Retinal pigment epithelial cell (primary cell): ENCODE measurements around the gene NXT2.
"Not testable (repeated sequence)": the region's sequence is repeated elsewhere in the genome, so short reads cannot be mapped to it uniquely, and the experiment has no call there.

Experiments
- DNase-seq: peaks from one replicate; pipeline ENCODE4 v3.0.0-alpha.2; 2010; ENCODE audit warnings: low read depth
- H3K4me3 ChIP-seq: 2 replicates; pipeline ENCODE4 v1.5.1; 2011; ENCODE audit warnings: mild to moderate bottlenecking, low read length, control low read depth, moderate library complexity
- TF ChIP-seq, protein P1 (sequence below): conservative IDR thresholded peaks from 2 replicates; pipeline ENCODE4 v1.5.1; 2011; ENCODE audit warnings: low read depth, low read length, control low read depth, inconsistent platforms

Gene NXT2

DNA sequence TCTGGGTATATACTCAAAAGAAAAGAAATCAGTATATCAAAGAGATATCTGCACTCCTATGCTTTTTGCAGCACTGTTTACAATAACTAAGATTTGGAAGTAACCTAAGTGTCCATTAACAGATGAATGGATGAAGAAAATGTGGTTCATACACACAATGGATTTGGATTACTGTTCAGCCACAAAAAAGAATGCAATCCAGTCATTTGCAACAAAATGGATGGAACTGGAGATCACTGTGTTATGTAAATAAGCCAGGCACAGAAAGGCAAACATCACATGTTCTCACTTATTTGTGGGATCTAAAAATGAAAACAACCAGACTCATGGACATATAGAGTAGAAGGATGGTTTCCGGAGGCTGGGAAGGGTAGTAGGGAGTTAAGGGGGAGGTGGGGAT, 17.6 kb upstream of the NXT2 start:
- no peak for DNase-seq
- TF ChIP-seq, protein P1, sequence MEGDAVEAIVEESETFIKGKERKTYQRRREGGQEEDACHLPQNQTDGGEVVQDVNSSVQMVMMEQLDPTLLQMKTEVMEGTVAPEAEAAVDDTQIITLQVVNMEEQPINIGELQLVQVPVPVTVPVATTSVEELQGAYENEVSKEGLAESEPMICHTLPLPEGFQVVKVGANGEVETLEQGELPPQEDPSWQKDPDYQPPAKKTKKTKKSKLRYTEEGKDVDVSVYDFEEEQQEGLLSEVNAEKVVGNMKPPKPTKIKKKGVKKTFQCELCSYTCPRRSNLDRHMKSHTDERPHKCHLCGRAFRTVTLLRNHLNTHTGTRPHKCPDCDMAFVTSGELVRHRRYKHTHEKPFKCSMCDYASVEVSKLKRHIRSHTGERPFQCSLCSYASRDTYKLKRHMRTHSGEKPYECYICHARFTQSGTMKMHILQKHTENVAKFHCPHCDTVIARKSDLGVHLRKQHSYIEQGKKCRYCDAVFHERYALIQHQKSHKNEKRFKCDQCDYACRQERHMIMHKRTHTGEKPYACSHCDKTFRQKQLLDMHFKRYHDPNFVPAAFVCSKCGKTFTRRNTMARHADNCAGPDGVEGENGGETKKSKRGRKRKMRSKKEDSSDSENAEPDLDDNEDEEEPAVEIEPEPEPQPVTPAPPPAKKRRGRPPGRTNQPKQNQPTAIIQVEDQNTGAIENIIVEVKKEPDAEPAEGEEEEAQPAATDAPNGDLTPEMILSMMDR: no peak
- H3K4me3 ChIP-seq: no peak overlapping the region

GRCh38 chrX:109533005-109533404, 3.6 kb upstream of the NXT2 start:
- H3K4me3 ChIP-seq: no peak overlapping the region
- TF ChIP-seq, protein P1: no peak
- no peak for DNase-seq

- TF ChIP-seq, protein P1: no peak
- peak; percentile 56 for DNase-seq
- no peak overlapping the region for H3K4me3 ChIP-seq
Observed at GRCh38 chrX:109533631-109534030, 3.0 kb upstream of the NXT2 start.

GRCh38 chrX:109534933-109535332, 1.7 kb upstream of the NXT2 start:
- TF ChIP-seq, protein P1: no peak
- no peak overlapping the region for H3K4me3 ChIP-seq
- no peak for DNase-seq

- DNase-seq: no peak
- TF ChIP-seq, protein P1: no peak
Observed at GRCh38 chrX:109535578-109535977, 1.1 kb upstream of the NXT2 start.

GRCh38 chrX:109537324-109537665, 651 bp downstream of the NXT2 start:
- DNase-seq: peak; percentile 11
- TF ChIP-seq, protein P1: no peak
- peak overlapping the region; percentile 71 for H3K4me3 ChIP-seq

More at GRCh38 chrX:109535578-109535977, 1.1 kb upstream of the NXT2 start:
- no peak overlapping the region for H3K4me3 ChIP-seq

DNA sequence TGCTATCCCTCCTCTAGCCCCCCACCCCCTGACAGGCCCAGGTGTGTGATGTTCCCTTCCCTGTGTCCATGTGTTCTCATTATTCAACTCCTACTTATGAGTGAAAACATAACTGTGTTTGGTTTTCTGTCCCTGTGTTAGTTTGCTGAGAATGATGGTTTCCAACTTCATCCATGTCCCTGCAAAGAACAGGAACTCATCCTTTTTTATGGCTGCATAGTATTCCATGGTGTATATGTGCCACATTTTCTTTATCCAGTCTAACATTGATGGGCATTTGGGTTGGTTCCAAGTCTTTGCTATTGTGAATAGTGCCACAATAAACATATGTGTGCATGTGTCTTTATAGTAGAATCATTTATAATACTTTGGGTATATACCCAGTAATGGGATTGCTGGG, 2.4 kb downstream of the NXT2 start:
- not testable (repeated sequence) for DNase-seq, H3K4me3 ChIP-seq

DNA sequence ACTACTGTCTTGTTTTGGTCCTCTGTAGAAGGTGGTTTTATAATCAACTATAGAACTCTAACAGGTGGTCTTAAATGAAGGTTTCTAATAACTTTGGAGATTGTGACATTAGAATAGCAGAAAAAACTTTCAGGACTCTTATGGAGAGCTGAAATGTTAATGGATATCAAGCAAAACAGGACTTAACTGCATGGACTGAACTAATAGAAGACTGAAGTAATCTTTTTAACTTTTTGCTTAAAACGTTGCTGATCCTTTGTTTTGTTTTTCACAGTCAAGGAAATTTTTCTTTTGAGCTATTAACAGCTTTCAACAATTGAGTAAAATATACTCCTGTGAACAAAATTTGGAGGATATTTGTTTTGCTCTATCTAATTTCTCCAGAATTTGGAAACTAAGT, 17.2 kb downstream of the NXT2 start:
- DNase-seq: no peak
- H3K4me3 ChIP-seq: no peak overlapping the region
- TF ChIP-seq, protein P1: no peak

GRCh38 chrX:109576083-109576482, 39.4 kb downstream of the NXT2 start:
- DNase-seq, H3K4me3 ChIP-seq: not testable (repeated sequence)
